Measurements from ENCODE around the gene ST6GAL1.
"Not testable (repeated sequence)": the region's sequence is repeated elsewhere in the genome, so short reads cannot be mapped to it uniquely, and the experiment has no call there.

ST6GAL1 gene

DNA sequence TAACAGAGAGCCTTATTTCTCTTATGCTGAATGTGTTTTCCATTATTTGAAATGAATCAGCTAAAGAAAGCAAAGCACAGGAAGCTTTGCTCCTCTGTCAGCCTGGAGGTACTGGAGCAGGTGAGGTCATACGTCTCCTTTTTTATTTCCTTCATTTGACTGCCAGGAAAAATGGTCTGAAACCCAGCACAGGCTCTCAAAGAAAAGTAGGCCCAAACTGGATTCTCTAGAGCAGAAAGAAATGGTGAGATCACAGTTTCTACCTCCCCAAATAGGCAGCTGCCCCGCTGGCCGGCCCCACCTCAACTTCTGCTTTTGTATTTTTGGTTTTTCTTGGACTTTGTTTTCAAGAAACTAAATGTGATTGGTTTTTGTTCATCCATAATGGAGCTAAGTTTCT lies 113.9 kb downstream of the ST6GAL1 start:
- H3K27me3 ChIP-seq (replicated peaks; ENCODE audit: control insufficient read depth, insufficient read depth, low read length), result no peaks in the 10 kb centered on the region
- H3K9me3 ChIP-seq (ENCODE audit: control insufficient read depth, low read length), result no peaks in the 10 kb centered on the region
- H3K4me1 ChIP-seq (ENCODE audit: control insufficient read depth, insufficient read depth, low read length), result no peaks in the 10 kb centered on the region
- H3K4me3 ChIP-seq (ENCODE audit: low read length), result no peak overlapping the region
- H3K36me3 ChIP-seq (ENCODE audit: control insufficient read depth, insufficient read depth, low read length, severe bottlenecking), result no peaks in the 10 kb centered on the region
- H3K9ac ChIP-seq (ENCODE audit: low read length), result no peak overlapping the region
- no peak for DNase-seq (ENCODE audit: low read depth)

GRCh38 chr3:187044867-187045552 lies 114.7 kb downstream of the ST6GAL1 start:
- H3K4me1 ChIP-seq (ENCODE audit: control insufficient read depth, insufficient read depth, low read length), result no peaks in the 10 kb centered on the region
- H3K9me3 ChIP-seq (ENCODE audit: control insufficient read depth, low read length), result no peaks in the 10 kb centered on the region
- H3K4me3 ChIP-seq (ENCODE audit: low read length), result no peak overlapping the region
- DNase-seq (ENCODE audit: low read depth), result peak; percentile 9
- no peaks in the 10 kb centered on the region for H3K27me3 ChIP-seq (replicated peaks; ENCODE audit: control insufficient read depth, insufficient read depth, low read length)
- H3K9ac ChIP-seq (ENCODE audit: low read length), result no peak overlapping the region
- no peaks in the 10 kb centered on the region for H3K36me3 ChIP-seq (ENCODE audit: control insufficient read depth, insufficient read depth, low read length, severe bottlenecking)

DNA sequence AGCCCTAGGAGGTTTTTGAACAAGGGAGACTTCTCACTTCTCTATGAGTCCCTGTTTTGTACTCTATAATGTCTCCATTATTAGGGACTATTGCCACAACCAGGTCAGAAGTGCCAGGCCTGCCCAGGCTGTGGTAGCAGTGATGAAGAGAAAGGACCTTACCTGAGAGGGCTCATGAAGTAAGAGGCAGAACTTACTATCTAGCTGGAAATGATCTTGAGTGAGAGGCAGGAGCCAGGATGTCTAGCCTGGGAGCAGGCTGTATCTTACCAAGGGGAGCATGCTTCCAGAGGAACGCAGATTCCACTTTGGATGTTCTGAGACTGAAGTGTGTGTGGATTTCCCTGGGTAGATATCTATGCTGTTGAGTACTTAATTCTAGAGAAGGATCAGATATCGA lies 115.7 kb downstream of the ST6GAL1 start:
- no peaks in the 10 kb centered on the region for H3K36me3 ChIP-seq (ENCODE audit: control insufficient read depth, insufficient read depth, low read length, severe bottlenecking)
- no peak overlapping the region for H3K9ac ChIP-seq (ENCODE audit: low read length)
- no peak for DNase-seq (ENCODE audit: low read depth)
- H3K9me3 ChIP-seq (ENCODE audit: control insufficient read depth, low read length), result no peaks in the 10 kb centered on the region
- no peaks in the 10 kb centered on the region for H3K4me1 ChIP-seq (ENCODE audit: control insufficient read depth, insufficient read depth, low read length)
- H3K27me3 ChIP-seq (replicated peaks; ENCODE audit: control insufficient read depth, insufficient read depth, low read length), result no peaks in the 10 kb centered on the region
- H3K4me3 ChIP-seq (ENCODE audit: low read length), result no peak overlapping the region

GRCh38 chr3:187049462-187050101 lies 119.3 kb downstream of the ST6GAL1 start:
- DNase-seq (ENCODE audit: low read depth), result no peak

GRCh38 chr3:187051066-187051465 lies 120.7 kb downstream of the ST6GAL1 start:
- H3K9ac ChIP-seq (ENCODE audit: low read length), result no peak overlapping the region

More at GRCh38 chr3:187049462-187050101, 119.3 kb downstream of the ST6GAL1 start:
- no peak overlapping the region for H3K4me3 ChIP-seq (ENCODE audit: low read length)
- H3K9ac ChIP-seq (ENCODE audit: low read length), result no peak overlapping the region
- no peaks in the 10 kb centered on the region for H3K27me3 ChIP-seq (replicated peaks; ENCODE audit: control insufficient read depth, insufficient read depth, low read length)
- no peaks in the 10 kb centered on the region for H3K36me3 ChIP-seq (ENCODE audit: control insufficient read depth, insufficient read depth, low read length, severe bottlenecking)
- H3K4me1 ChIP-seq (ENCODE audit: control insufficient read depth, insufficient read depth, low read length), result no peaks in the 10 kb centered on the region
- peaks cover 1% of the 10 kb centered on the region for H3K9me3 ChIP-seq (ENCODE audit: control insufficient read depth, low read length)

GRCh38 chr3:187051724-187052366 lies 121.5 kb downstream of the ST6GAL1 start:
- peaks cover 3% of the 10 kb centered on the region for H3K9me3 ChIP-seq (ENCODE audit: control insufficient read depth, low read length)
- no peaks in the 10 kb centered on the region for H3K36me3 ChIP-seq (ENCODE audit: control insufficient read depth, insufficient read depth, low read length, severe bottlenecking)
- H3K4me1 ChIP-seq (ENCODE audit: control insufficient read depth, insufficient read depth, low read length), result no peaks in the 10 kb centered on the region
- peak; percentile 17 for DNase-seq (ENCODE audit: low read depth)
- H3K9ac ChIP-seq (ENCODE audit: low read length), result no peak overlapping the region
- H3K27me3 ChIP-seq (replicated peaks; ENCODE audit: control insufficient read depth, insufficient read depth, low read length), result no peaks in the 10 kb centered on the region
- no peak overlapping the region for H3K4me3 ChIP-seq (ENCODE audit: low read length)

More at GRCh38 chr3:187051066-187051465, 120.7 kb downstream of the ST6GAL1 start:
- H3K9me3 ChIP-seq (ENCODE audit: control insufficient read depth, low read length), result peaks cover 3% of the 10 kb centered on the region
- H3K4me1 ChIP-seq (ENCODE audit: control insufficient read depth, insufficient read depth, low read length), result no peaks in the 10 kb centered on the region
- H3K36me3 ChIP-seq (ENCODE audit: control insufficient read depth, insufficient read depth, low read length, severe bottlenecking), result no peaks in the 10 kb centered on the region
- no peak for DNase-seq (ENCODE audit: low read depth)
- no peak overlapping the region for H3K4me3 ChIP-seq (ENCODE audit: low read length)
- H3K27me3 ChIP-seq (replicated peaks; ENCODE audit: control insufficient read depth, insufficient read depth, low read length), result no peaks in the 10 kb centered on the region

DNA sequence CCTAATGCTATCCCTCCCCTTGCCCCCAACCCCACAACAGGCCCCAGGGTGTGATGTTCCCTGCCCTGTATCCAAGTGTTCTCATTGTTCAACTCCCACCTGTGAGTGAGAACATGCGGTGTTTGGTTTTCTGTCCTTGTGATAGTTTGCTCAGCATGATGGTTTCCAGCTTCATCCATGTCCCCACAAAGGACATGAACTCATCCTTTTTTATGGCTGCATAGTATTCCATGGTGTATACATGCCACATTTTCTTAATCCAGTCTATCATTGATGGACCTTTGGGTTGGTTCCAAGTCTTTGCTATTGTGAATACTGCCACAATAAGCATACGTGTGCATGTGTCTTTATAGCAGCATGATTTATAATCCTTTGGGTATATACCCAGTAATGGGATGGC lies 122.1 kb downstream of the ST6GAL1 start:
- H3K4me1 ChIP-seq (ENCODE audit: control insufficient read depth, insufficient read depth, low read length); H3K36me3 ChIP-seq (ENCODE audit: control insufficient read depth, insufficient read depth, low read length, severe bottlenecking); H3K27me3 ChIP-seq (replicated peaks; ENCODE audit: control insufficient read depth, insufficient read depth, low read length); H3K9me3 ChIP-seq (ENCODE audit: control insufficient read depth, low read length); H3K4me3 ChIP-seq (ENCODE audit: low read length); DNase-seq (ENCODE audit: low read depth); H3K9ac ChIP-seq (ENCODE audit: low read length): not testable (repeated sequence)

GRCh38 chr3:187054433-187054832 lies 124.1 kb downstream of the ST6GAL1 start:
- H3K36me3 ChIP-seq (ENCODE audit: control insufficient read depth, insufficient read depth, low read length, severe bottlenecking); H3K4me3 ChIP-seq (ENCODE audit: low read length); H3K9me3 ChIP-seq (ENCODE audit: control insufficient read depth, low read length): not testable (repeated sequence)

GRCh38 chr3:187057803-187058202 lies 127.5 kb downstream of the ST6GAL1 start:
- DNase-seq (ENCODE audit: low read depth); H3K9ac ChIP-seq (ENCODE audit: low read length); H3K27me3 ChIP-seq (replicated peaks; ENCODE audit: control insufficient read depth, insufficient read depth, low read length); H3K36me3 ChIP-seq (ENCODE audit: control insufficient read depth, insufficient read depth, low read length, severe bottlenecking); H3K4me3 ChIP-seq (ENCODE audit: low read length); H3K9me3 ChIP-seq (ENCODE audit: control insufficient read depth, low read length): not testable (repeated sequence)
- H3K4me1 ChIP-seq (ENCODE audit: control insufficient read depth, insufficient read depth, low read length), result peaks cover 10% of the 10 kb centered on the region

More at GRCh38 chr3:187054433-187054832, 124.1 kb downstream of the ST6GAL1 start:
- H3K4me1 ChIP-seq (ENCODE audit: control insufficient read depth, insufficient read depth, low read length); H3K27me3 ChIP-seq (replicated peaks; ENCODE audit: control insufficient read depth, insufficient read depth, low read length); H3K9ac ChIP-seq (ENCODE audit: low read length); DNase-seq (ENCODE audit: low read depth): not testable (repeated sequence)

GRCh38 chr3:187061748-187062147 lies 131.4 kb downstream of the ST6GAL1 start:
- Histone ChIP-seq H3K4me3 (ENCODE audit: low read length) (no peak overlapping the region), H3K36me3 (ENCODE audit: control insufficient read depth, insufficient read depth, low read length, severe bottlenecking) (no peaks in the 10 kb centered on the region), H3K4me1 (ENCODE audit: control insufficient read depth, insufficient read depth, low read length) (peaks cover 49% of the 10 kb centered on the region), H3K9me3 (ENCODE audit: control insufficient read depth, low read length) (no peaks in the 10 kb centered on the region), H3K27me3 (replicated peaks; ENCODE audit: control insufficient read depth, insufficient read depth, low read length) (no peaks in the 10 kb centered on the region), H3K9ac (ENCODE audit: low read length) (no peak overlapping the region)
- DNase-seq (ENCODE audit: low read depth), result no peak

DNA sequence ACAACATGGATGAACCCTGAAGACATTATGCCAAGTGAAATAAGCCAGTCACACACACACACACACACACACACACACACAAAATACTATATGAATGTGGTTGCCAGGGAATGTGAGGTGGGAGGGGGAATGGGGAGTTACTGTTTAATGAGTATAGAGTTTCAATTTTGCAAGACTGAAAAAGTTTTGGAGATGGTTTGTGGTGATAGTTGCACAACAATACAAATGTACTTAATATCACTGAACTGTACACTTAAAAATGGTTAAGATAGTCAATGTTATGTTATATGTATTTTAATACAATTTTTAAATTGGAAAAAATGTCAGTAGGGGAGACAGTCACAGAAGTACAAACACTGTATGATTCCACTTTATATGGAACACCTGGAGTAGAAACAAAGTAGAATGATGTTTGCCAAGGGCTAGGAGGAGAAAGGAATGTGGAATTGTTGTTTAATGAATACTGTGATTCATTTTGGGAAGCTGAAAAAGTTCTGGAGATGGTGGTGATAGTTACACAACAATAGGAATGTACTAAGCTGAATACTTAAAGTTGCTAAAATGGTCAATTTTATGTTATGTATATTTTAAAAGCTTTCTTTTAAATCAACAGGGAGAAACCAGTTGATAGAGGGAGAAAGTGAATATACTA lies 132.3 kb downstream of the ST6GAL1 start:
- Histone ChIP-seq H3K36me3 (ENCODE audit: control insufficient read depth, insufficient read depth, low read length, severe bottlenecking) (no peaks in the 10 kb centered on the region), H3K4me3 (ENCODE audit: low read length) (peak overlapping the region; percentile 15), H3K9me3 (ENCODE audit: control insufficient read depth, low read length) (no peaks in the 10 kb centered on the region), H3K9ac (ENCODE audit: low read length) (peak overlapping the region; percentile 20), H3K4me1 (ENCODE audit: control insufficient read depth, insufficient read depth, low read length) (peaks cover 49% of the 10 kb centered on the region), H3K27me3 (replicated peaks; ENCODE audit: control insufficient read depth, insufficient read depth, low read length) (no peaks in the 10 kb centered on the region)
- DNase-seq (ENCODE audit: low read depth), result peak; percentile 91
